ENCODE results near the gene ELP5. TPM values are rescaled to one million over a fixed set of nuclear protein-coding genes. Genes with fewer than 3 reads are reported as not detected.

The ELP5 gene
- total RNA-seq, 1 donor from 2014 or later, result 35.0 TPM

DNA sequence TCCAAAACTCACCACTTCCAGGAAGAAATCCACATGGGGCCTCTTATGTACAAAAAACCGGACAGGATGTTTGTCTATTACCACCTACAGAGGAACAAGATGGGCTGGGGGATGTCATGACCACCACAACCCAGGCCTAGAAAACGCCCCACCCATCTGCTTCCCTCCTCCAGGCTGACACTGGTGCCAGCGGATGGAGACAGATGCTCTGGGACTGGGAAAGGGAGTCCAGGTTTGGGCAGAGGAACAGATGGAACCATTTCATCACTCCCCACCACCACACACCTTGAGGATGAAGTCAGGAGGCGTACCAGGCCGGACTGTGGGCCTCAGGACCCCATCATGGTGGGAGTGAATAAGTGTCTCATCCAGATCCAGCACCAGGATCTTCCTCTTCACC lies 5.2 kb upstream of the ELP5 start:
- no peak for ATAC-seq
- no peak for DNase-seq

DNA sequence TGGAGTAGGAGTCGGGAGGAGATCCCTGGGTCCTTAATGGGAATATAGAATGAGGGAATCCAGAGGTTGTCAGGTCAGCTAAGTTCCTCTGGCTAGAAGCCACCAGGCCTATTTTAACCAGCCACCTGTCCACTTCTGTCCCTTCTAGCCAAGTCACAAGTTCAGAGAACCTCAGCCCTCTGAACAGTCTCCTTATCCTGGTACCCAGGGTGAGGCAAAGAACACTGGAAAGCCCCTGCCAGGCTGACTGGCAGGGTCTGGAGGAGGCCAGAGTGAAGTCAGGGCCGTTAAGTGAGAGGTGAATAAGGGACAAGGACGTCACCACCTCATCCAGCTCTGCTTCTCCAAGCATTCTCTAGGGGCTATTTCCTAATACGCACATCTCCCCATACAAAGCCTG lies 3.2 kb upstream of the ELP5 start:
- no peak for ATAC-seq
- intact Hi-C loops (cut with DNase I), result no loop called here
- no peak overlapping the region for H3K4me3 ChIP-seq
- H3K27me3 ChIP-seq, result no peaks in the 10 kb centered on the region
- no peaks in the 10 kb centered on the region for H3K9me3 ChIP-seq
- H3K4me1 ChIP-seq, result peaks cover 33% of the 10 kb centered on the region
- H3K27ac ChIP-seq, result no peak overlapping the region
- no peak for TF ChIP-seq CTCF (IDR thresholded peaks at IDR 0.05)
- DNase-seq, result no peak
- peaks cover 33% of the 10 kb centered on the region for H3K36me3 ChIP-seq

More for the DNA sequence above, 5.2 kb upstream of the ELP5 start:
- Histone ChIP-seq H3K4me1 (peaks cover 32% of the 10 kb centered on the region), H3K36me3 (peaks cover 38% of the 10 kb centered on the region), H3K27me3 (no peaks in the 10 kb centered on the region), H3K4me3 (no peak overlapping the region), H3K9me3 (no peaks in the 10 kb centered on the region), H3K27ac (no peak overlapping the region)
- TF ChIP-seq CTCF (IDR thresholded peaks at IDR 0.05), result no peak
- intact Hi-C loops (cut with DNase I), result no loop called here

GRCh38 chr17:7249214-7249613 lies 2.8 kb upstream of the ELP5 start:
- Histone ChIP-seq H3K36me3 (peaks cover 32% of the 10 kb centered on the region), H3K4me1 (peaks cover 32% of the 10 kb centered on the region), H3K27me3 (no peaks in the 10 kb centered on the region), H3K27ac (no peak overlapping the region), H3K4me3 (no peak overlapping the region), H3K9me3 (no peaks in the 10 kb centered on the region)
- DNase-seq, result no peak
- TF ChIP-seq CTCF (IDR thresholded peaks at IDR 0.05), result no peak
- ATAC-seq, result no peak
- intact Hi-C loops (cut with DNase I), result no loop called here

- Histone ChIP-seq H3K27ac (peak overlapping the region; percentile 99), H3K4me1 (peaks cover 32% of the 10 kb centered on the region), H3K36me3 (peaks cover 32% of the 10 kb centered on the region), H3K27me3 (no peaks in the 10 kb centered on the region), H3K4me3 (peak overlapping the region; percentile 91), H3K9me3 (no peaks in the 10 kb centered on the region)
- DNase-seq (no peak), ATAC-seq (no peak)
- TF ChIP-seq CTCF (IDR thresholded peaks at IDR 0.05), result no peak
- intact Hi-C loops (cut with DNase I), result no loop called here
Measured at GRCh38 chr17:7249830-7250229, 2.2 kb upstream of the ELP5 start.

GRCh38 chr17:7250695-7251627 lies 1.1 kb upstream of the ELP5 start:
- Histone ChIP-seq H3K27me3 (no peaks in the 10 kb centered on the region), H3K36me3 (peaks cover 32% of the 10 kb centered on the region), H3K27ac (peak overlapping the region; percentile 99), H3K9me3 (no peaks in the 10 kb centered on the region), H3K4me3 (peak overlapping the region; percentile 91), H3K4me1 (peaks cover 32% of the 10 kb centered on the region)
- ATAC-seq, result no peak
- no peak for DNase-seq
- intact Hi-C loops (cut with DNase I), result no loop called here
- no peak for TF ChIP-seq CTCF (IDR thresholded peaks at IDR 0.05)

Measured in upper lobe of right lung (tissue), 1 donor.